Testis (tissue), 3 donors: Measurements from ENCODE around the gene PGC. TPM values are rescaled to one million over a fixed set of nuclear protein-coding genes. Genes with fewer than 3 reads are reported as not detected.

ENCODE experiments used
- DNase-seq: peaks from one replicate; pipeline ENCODE4 v3.0.0-alpha.2; 2019
- H3K27ac ChIP-seq, 2 donors: fragments of 200-600 bp; sonication (generic); one replicate each; pipeline ENCODE4 v1.5.1; 2019
- H3K27me3 ChIP-seq: fragments of 200-600 bp; sonication (generic); one replicate; pipeline ENCODE4 v1.5.1; 2019
- H3K36me3 ChIP-seq: fragments of 200-600 bp; sonication (generic); one replicate; pipeline ENCODE4 v1.5.1; 2017; ENCODE audit warnings: low read depth; ENCODE audit errors: missing control alignments
- H3K4me1 ChIP-seq: fragments of 200-600 bp; sonication (generic); one replicate; pipeline ENCODE4 v1.5.1; 2019
- H3K4me3 ChIP-seq, 2 donors: fragments of 200-600 bp; sonication (generic); one replicate each; pipeline ENCODE4 v1.5.1; 2017 to 2019
- H3K9me3 ChIP-seq: fragments of 200-600 bp; sonication (generic); one replicate; pipeline ENCODE4 v1.5.1; 2017
- POLR2A ChIP-seq: fragments of 450-650 bp; IDR thresholded peaks from one replicate; pipeline ENCODE4 v1.6.1; 2017; ENCODE audit warnings: antibody characterized with exemption, mild to moderate bottlenecking, moderate library complexity
- WGBS, 2 donors: methylation state at CpG; one replicate each; pipeline ENCODE4 v1.1.5; 2018; 5-methylcytosine and 5-hydroxymethylcytosine counted together
- intact Hi-C: fragments of 100-400 bp; cut with DNase I; formaldehyde crosslinking; loops from one replicate; pipeline ENCODE4 v1.15.1; 2023; ENCODE audit warnings: low total_unique reads
- polyA plus RNA-seq: library from polyadenylated mRNA; stranded (reverse); fragments of 350-450 nt; fragmentation: Illumina TruSeq; extraction: RNeasy Lipid Tissue Mini Kit (QIAGEN cat#74804); gene quantifications from one replicate; pipeline ENCODE4 v1.2.3, GENCODE V29; 2014; ENCODE audit warnings: low read depth, low replicate concordance; ENCODE audit not compliant: insufficient read depth
- total RNA-seq, 2 donors: library from RNA; depleted of rRNA; stranded (reverse); fragments of >200 nt; gene quantifications; one replicate each; pipeline ENCODE4 v1.2.3, GENCODE V29; 2016
- TF ChIP-seq, protein P1 (sequence below), 3 experiments: fragments of 450-650 bp in 2 of 3; fragments of 200-600 bp in 1 of 3; sonication (generic) in 1 of 3; IDR thresholded peaks; one replicate each; pipeline ENCODE4 v1.5.1; 2016 to 2019; ENCODE audit warnings: antibody characterized with exemption in 3 of 3, mild to moderate bottlenecking in 2 of 3, moderate library complexity in 1 of 3

The PGC gene
- total and polyA plus RNA-seq, 3 donors from 2014 or later: 0.42 to 1.3 TPM; not detected in 1

- Histone ChIP-seq H3K27me3 (no peaks in the 10 kb centered on the region), H3K4me3 (no peak overlapping the region), H3K4me1 (peaks cover 28% of the 10 kb centered on the region), H3K9me3 (no peaks in the 10 kb centered on the region), H3K27ac (no peak overlapping the region), H3K36me3 (no peaks in the 10 kb centered on the region)
- TF ChIP-seq, protein P1, sequence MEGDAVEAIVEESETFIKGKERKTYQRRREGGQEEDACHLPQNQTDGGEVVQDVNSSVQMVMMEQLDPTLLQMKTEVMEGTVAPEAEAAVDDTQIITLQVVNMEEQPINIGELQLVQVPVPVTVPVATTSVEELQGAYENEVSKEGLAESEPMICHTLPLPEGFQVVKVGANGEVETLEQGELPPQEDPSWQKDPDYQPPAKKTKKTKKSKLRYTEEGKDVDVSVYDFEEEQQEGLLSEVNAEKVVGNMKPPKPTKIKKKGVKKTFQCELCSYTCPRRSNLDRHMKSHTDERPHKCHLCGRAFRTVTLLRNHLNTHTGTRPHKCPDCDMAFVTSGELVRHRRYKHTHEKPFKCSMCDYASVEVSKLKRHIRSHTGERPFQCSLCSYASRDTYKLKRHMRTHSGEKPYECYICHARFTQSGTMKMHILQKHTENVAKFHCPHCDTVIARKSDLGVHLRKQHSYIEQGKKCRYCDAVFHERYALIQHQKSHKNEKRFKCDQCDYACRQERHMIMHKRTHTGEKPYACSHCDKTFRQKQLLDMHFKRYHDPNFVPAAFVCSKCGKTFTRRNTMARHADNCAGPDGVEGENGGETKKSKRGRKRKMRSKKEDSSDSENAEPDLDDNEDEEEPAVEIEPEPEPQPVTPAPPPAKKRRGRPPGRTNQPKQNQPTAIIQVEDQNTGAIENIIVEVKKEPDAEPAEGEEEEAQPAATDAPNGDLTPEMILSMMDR (IDR thresholded peaks at IDR 0.05): no peak
- no peak for TF ChIP-seq POLR2A
- intact Hi-C loops: no loop called here
- 75 to 81% methylated on average over 1 of the region's 1 CpG for WGBS, 2 donors
- DNase-seq: no peak
Observed at GRCh38 chr6:41717392-41717736, 29.8 kb downstream of the PGC start.

GRCh38 chr6:41716516-41717391 lies 30.4 kb downstream of the PGC start:
- DNase-seq: no peak
- intact Hi-C loops: no loop called here
- no peaks in the 10 kb centered on the region for H3K9me3 ChIP-seq
- H3K4me3 ChIP-seq: no peak overlapping the region
- H3K27ac ChIP-seq: no peak overlapping the region
- no peak for TF ChIP-seq POLR2A
- TF ChIP-seq, protein P1 (IDR thresholded peaks at IDR 0.05): no peak
- H3K4me1 ChIP-seq: peaks cover 32% of the 10 kb centered on the region
- no peaks in the 10 kb centered on the region for H3K36me3 ChIP-seq
- WGBS, 2 donors: 76 to 78% methylated on average over 6 to 11 of the region's 11 CpGs
- no peaks in the 10 kb centered on the region for H3K27me3 ChIP-seq

- Histone ChIP-seq H3K27me3 (no peaks in the 10 kb centered on the region), H3K4me3 (no peak overlapping the region), H3K36me3 (no peaks in the 10 kb centered on the region), H3K27ac (no peak overlapping the region), H3K9me3 (no peaks in the 10 kb centered on the region), H3K4me1 (peaks cover 32% of the 10 kb centered on the region)
- WGBS, 2 donors: 71 to 78% methylated on average over 5 of the region's 5 CpGs
- intact Hi-C loops: no loop called here
- TF ChIP-seq POLR2A: no peak
- TF ChIP-seq, protein P1 (IDR thresholded peaks at IDR 0.05): no peak
- DNase-seq: no peak
Observed at GRCh38 chr6:41715795-41716515, 31.2 kb downstream of the PGC start.

GRCh38 chr6:41714556-41715273 lies 32.5 kb downstream of the PGC start:
- intact Hi-C loops: no loop called here

More at GRCh38 chr6:41714556-41715273, 32.5 kb downstream of the PGC start:
- H3K4me3 ChIP-seq: no peak overlapping the region
- H3K27ac ChIP-seq: no peak overlapping the region
- H3K27me3 ChIP-seq: no peaks in the 10 kb centered on the region
- 67 to 80% methylated on average over 10 to 14 of the region's 14 CpGs for WGBS, 2 donors
- H3K9me3 ChIP-seq: no peaks in the 10 kb centered on the region
- peaks cover 32% of the 10 kb centered on the region for H3K4me1 ChIP-seq
- no peak for DNase-seq
- TF ChIP-seq, protein P1 (IDR thresholded peaks at IDR 0.05): no peak
- no peak for TF ChIP-seq POLR2A
- H3K36me3 ChIP-seq: no peaks in the 10 kb centered on the region
